Measurements from ENCODE around the gene CCND3.

GRCh38 chr6:41954668-41955067 is 13.1 kb upstream of the CCND3 start:
- TF ChIP-seq POLR2A (IDR thresholded peaks at IDR 0.05; ENCODE audit: low read length) (no peak), GATA1 (IDR thresholded peaks at IDR 0.05; ENCODE audit: low read depth, low read length) (no peak)

Measured in erythroblast (primary cell).